Measurements from ENCODE around the gene IQCK. TPM values are rescaled to one million over a fixed set of nuclear protein-coding genes. Genes with fewer than 3 reads are reported as not detected.

IQCK gene
- total RNA-seq, 1 experiment from 2014 or later: 15.5 TPM

DNA sequence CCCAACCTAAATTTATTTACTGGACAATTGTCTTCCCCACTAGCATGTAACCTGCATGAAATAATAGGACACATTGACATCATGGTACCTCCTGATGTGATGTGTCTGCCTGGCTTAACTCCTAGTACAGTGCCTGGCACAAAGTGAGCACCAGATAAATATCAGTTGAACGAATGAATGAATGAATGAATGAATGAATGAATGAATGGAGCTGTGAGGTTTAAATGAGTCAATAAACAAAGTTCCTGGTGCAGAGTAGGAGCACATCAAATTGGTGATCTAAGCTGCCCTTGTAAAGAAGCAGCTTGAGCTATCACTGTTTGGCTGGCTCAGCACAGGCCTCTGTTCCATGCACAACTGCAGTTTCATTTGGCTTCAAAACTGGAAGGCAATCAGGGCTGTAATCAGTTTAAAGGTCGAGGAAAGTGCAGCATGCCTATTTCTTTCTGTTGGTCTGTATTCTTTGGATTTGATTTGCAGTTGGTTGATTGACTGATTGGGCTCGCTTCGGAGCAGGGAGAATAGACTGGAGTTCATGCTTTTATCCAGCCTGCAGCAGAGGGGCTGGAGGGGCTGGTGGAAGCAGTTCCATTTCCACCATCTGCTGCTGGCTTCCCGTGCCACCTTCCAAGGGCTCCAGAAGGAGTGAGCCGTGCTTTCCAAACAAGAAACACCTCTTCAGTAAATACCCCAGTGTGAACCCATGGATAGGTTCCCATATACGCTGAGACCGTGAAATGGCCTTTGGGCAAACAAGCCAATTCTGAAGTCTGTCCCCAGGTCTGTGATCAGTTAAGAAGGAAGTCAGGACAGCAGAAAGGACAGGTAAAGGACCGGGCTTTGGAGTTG, 112.0 kb downstream of the IQCK start:
- TF ChIP-seq, protein P1, sequence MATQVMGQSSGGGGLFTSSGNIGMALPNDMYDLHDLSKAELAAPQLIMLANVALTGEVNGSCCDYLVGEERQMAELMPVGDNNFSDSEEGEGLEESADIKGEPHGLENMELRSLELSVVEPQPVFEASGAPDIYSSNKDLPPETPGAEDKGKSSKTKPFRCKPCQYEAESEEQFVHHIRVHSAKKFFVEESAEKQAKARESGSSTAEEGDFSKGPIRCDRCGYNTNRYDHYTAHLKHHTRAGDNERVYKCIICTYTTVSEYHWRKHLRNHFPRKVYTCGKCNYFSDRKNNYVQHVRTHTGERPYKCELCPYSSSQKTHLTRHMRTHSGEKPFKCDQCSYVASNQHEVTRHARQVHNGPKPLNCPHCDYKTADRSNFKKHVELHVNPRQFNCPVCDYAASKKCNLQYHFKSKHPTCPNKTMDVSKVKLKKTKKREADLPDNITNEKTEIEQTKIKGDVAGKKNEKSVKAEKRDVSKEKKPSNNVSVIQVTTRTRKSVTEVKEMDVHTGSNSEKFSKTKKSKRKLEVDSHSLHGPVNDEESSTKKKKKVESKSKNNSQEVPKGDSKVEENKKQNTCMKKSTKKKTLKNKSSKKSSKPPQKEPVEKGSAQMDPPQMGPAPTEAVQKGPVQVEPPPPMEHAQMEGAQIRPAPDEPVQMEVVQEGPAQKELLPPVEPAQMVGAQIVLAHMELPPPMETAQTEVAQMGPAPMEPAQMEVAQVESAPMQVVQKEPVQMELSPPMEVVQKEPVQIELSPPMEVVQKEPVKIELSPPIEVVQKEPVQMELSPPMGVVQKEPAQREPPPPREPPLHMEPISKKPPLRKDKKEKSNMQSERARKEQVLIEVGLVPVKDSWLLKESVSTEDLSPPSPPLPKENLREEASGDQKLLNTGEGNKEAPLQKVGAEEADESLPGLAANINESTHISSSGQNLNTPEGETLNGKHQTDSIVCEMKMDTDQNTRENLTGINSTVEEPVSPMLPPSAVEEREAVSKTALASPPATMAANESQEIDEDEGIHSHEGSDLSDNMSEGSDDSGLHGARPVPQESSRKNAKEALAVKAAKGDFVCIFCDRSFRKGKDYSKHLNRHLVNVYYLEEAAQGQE (IDR thresholded peaks at IDR 0.05; ENCODE audit: insufficient read depth in 1 of 2, low read depth in 2 of 2, low read length in 1 of 2): no peak
- TF ChIP-seq SIN3A (IDR thresholded peaks at IDR 0.05; ENCODE audit: borderline replicate concordance, insufficient read depth, low read depth, low read length) (no peak), CTCF (IDR thresholded peaks at IDR 0.05) (no peak), POLR2AphosphoS5 (IDR thresholded peaks at IDR 0.05; ENCODE audit: low read depth, low read length) (no peak), TCF7L2 (IDR thresholded peaks at IDR 0.05; ENCODE audit: low read depth, low read length) (no peak)
- ChIA-PET CTCF (no interaction called here), POLR2A (no interaction called here)
- ATAC-seq (no peak), DNase-seq (ENCODE audit: low read depth, low spot score) (no peak)
- Histone ChIP-seq H3K9me3 (ENCODE audit: control insufficient read depth, insufficient read depth, low read depth, low read length) (no peaks in the 10 kb centered on the region), H3K4me3 (ENCODE audit: low read depth in 2 of 2, low read length in 2 of 2) (no peak overlapping the region), H3K27me3 (ENCODE audit: control insufficient read depth, insufficient read depth, low read length) (no peaks in the 10 kb centered on the region), H3K36me3 (ENCODE audit: control insufficient read depth, insufficient read depth, low read length) (no peaks in the 10 kb centered on the region), H3K27ac (ENCODE audit: low read length) (no peak overlapping the region), H3K4me1 (ENCODE audit: control insufficient read depth, insufficient read depth, low read length) (no peaks in the 10 kb centered on the region)
- intact Hi-C loops (cut with micrococcal nuclease; ENCODE audit: unreplicated experiment) (no loop called here), in situ Hi-C loops (cut with HindIII; ENCODE audit: low pct_unique_long_range_greater_than_20kb, low sequenced_read_pairs) (no loop called here)
- BruUV-seq (replicated peaks): no TSS peak

GRCh38 chr16:19830902-19831560, 113.0 kb downstream of the IQCK start:
- ChIA-PET CTCF (no interaction called here), POLR2A (no interaction called here)
- Histone ChIP-seq H3K36me3 (ENCODE audit: control insufficient read depth, insufficient read depth, low read length) (no peaks in the 10 kb centered on the region), H3K9me3 (ENCODE audit: control insufficient read depth, insufficient read depth, low read depth, low read length) (no peaks in the 10 kb centered on the region), H3K4me3 (ENCODE audit: low read depth in 2 of 2, low read length in 2 of 2) (no peak overlapping the region), H3K4me1 (ENCODE audit: control insufficient read depth, insufficient read depth, low read length) (no peaks in the 10 kb centered on the region), H3K27me3 (ENCODE audit: control insufficient read depth, insufficient read depth, low read length) (no peaks in the 10 kb centered on the region), H3K27ac (ENCODE audit: low read length) (no peak overlapping the region)
- in situ Hi-C loops (cut with HindIII; ENCODE audit: low pct_unique_long_range_greater_than_20kb, low sequenced_read_pairs) (no loop called here), intact Hi-C loops (cut with micrococcal nuclease; ENCODE audit: unreplicated experiment) (no loop called here)
- DNase-seq (ENCODE audit: low read depth, low spot score): no peak
- no peak for ATAC-seq
- TF ChIP-seq CTCF (IDR thresholded peaks at IDR 0.05): no peak
- no peak for TF ChIP-seq POLR2AphosphoS5 (IDR thresholded peaks at IDR 0.05; ENCODE audit: low read depth, low read length)
- TF ChIP-seq, protein P1 (IDR thresholded peaks at IDR 0.05; ENCODE audit: insufficient read depth in 1 of 2, low read depth in 2 of 2, low read length in 1 of 2): no peak
- TF ChIP-seq TCF7L2 (IDR thresholded peaks at IDR 0.05; ENCODE audit: low read depth, low read length): no peak
- BruUV-seq (replicated peaks): no TSS peak

All from Panc1 (cell line).